NCI-H1048 (cell line): ENCODE measurements around the gene ARL8B.
A peak's percentile ranks its signal among the peaks of the same experiment; 100 is the strongest.

Source experiments
- DNase-seq: peaks from one replicate; lab custom pipeline; 2025; lab: John Stamatoyannopoulos, UW

ARL8B gene

GRCh38 chr3:5187156-5187919, 65.2 kb downstream of the ARL8B start, which contains the start of gene EDEM1:
Gene EDEM1, plus strand, starts transcription at chr3:5187707. Its CDS starts 99 bp downstream, at chr3:5187806.
- DNase-seq: peak; percentile 86

- no peak for DNase-seq
Observed at GRCh38 chr3:5187920-5188418, 65.9 kb downstream of the ARL8B start.

DNA sequence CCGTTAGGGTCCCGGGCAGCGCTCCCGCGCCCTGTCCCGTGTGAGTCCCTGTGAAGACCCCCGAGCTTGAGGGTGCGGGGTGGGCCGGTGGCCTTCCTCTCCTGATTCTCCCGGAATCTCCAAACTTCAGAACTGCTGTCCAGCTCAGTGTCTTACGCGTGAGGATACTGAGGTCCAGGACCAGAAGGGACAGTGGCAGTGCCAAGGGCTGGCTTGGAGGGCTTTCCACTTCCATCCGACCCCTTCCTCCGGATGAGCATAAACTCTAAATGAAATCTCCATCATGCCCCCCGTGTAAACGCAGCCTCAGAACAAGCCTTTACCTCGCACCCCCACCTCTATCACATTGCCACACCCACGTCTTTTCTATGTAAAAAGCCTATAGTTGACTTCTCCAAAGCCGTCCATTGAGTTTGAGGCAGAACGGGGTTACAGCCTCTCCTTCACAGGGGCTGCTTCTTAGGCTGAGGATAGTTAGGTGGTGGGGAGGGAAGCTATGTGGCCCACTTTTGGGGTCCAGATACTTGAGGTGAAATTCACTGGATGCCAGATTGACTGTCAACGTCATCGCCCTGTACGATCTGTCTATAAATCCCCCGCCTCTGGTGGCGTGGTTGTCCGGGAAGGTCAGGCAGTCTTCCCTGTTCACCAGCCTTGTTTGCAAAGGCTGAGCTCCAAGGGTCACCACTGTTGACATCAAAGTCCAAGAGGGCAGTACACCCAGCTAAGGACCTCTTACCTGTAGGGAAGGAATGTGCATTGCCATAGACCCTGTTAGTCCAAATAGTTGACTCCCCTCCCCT, 66.5 kb downstream of the ARL8B start:
- DNase-seq: no peak

DNA sequence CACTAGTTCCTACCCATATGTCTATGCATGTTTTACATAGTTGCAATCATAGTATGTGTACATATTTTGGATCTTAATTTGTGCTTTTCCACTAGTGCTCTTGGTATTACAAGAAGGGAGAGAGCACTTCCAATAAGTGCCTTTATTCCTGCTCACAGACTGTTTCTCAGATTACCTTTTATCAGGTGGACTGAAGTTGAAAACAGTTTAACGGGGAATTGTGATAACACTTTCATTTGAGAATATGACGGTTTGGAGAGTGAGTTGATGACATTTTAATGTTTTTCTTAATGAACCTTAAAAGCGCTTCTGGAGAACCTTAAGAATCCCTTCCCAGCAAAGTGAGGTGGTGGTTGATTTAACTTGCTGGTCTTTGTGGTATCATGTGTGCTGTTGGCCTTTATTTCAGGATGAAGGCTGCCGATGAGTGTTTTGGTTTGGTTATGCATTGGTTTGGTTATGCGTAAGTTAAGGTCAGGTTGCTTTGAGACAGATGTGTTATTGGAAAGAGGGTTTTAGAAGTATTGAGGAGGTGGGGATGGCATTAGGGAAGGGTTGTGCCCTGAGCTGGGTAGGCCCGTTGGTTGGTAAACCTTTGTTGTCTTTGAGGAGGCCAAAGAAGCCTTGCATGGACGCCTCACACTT, 68.2 kb downstream of the ARL8B start:
- no peak for DNase-seq

GRCh38 chr3:5191555-5192304, 69.6 kb downstream of the ARL8B start:
- no peak for DNase-seq

DNA sequence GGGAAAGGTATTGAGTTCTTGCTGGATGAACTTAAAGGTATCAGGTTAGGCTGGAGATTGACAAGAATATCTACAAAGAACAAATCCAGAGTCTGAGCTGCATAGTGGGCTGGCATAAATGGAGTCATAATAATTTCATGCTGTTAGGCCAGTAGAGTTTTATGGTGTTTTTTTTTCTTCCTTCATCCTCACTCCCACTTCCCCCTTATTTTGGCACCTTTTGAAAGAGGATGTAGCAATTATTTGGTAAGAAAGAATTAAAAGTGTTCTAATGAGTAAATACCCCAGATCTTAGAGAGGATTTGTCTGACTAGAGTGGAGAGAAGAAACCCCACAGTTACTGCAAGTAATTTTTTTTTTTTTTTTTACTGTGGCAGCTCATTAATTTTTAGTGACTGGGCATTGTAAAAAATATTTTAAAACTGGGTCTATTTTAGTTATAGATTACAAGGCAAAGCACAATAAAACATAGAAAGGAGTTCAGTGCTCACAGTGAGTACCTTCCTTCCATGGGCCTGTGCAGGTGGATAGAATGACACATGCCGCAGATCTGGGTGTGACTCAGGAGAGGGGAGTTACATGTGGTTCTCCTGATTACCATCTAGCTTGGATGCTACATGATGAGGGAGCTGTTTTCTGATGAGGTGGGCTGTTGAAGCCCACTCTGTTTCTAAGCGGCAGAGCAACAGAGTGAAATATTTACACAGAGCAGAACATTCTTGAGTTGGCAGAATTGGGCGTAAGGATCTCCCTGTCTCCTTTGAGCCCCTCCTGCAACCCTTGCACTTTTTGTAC, 70.7 kb downstream of the ARL8B start:
- no peak for DNase-seq

GRCh38 chr3:5194341-5194740, 72.2 kb downstream of the ARL8B start:
- DNase-seq: no peak

- no peak for DNase-seq
Observed at GRCh38 chr3:5194801-5195509, 72.9 kb downstream of the ARL8B start.

GRCh38 chr3:5195605-5196004, 73.5 kb downstream of the ARL8B start:
- DNase-seq: no peak

- DNase-seq: no peak
Observed at GRCh38 chr3:5197022-5197421, 74.9 kb downstream of the ARL8B start.

DNA sequence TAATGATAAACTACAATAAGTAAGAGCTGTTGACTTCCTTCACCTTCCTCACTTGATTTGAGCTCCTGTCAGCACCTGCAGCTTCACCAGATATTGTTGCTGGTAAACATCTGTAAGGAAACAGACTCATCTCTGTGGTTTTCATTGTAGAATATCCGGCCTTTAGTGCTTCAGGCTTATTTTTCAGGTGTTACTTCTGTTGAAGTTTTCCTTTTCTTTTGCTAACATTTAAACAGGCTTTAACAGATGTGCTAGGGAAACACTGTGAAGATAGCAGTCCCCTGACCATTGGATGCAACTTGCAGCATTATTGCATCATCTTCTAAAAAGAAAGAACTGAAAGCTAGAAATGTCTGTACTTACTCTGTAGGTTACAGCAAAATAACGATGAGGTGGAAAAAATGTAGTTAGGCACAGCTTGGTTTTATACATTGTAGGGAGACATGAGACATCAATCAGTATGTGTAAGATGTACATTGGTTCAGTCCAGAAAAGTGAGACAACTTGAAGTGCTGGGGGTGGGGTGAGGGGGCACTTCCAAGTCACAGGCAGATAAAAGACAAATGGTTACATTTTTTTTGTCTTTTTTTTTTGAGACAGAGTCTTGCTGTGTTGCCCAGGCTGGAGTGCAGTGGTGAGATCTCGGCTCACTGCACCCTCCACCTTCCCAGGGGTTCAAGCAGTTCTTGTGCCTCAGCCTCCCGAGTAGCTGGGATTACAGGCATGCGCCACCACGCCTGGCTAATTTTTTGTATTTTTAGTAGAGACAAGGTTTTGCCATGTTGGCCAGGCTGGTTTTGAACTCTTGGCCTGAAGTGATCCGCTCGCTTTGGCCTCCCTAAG, 75.6 kb downstream of the ARL8B start:
- DNase-seq: no peak

DNA sequence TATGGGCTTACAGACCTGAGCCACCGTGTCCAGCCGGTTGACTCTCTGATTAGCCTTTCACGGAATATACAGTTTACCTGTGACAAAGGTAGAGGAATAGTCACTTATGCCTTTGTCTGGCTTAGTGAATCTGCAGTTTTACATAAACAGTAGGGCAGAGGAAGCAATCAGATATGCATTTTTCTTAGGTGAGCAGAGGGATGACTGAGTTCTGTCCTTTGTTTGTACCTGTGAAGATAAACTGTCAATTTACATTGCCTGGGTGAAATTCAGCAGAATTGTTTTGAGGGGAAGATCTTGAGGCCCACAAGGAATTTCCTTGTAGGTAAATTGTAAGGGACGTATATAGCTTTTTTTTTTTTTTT, 76.2 kb downstream of the ARL8B start:
- no peak for DNase-seq

DNA sequence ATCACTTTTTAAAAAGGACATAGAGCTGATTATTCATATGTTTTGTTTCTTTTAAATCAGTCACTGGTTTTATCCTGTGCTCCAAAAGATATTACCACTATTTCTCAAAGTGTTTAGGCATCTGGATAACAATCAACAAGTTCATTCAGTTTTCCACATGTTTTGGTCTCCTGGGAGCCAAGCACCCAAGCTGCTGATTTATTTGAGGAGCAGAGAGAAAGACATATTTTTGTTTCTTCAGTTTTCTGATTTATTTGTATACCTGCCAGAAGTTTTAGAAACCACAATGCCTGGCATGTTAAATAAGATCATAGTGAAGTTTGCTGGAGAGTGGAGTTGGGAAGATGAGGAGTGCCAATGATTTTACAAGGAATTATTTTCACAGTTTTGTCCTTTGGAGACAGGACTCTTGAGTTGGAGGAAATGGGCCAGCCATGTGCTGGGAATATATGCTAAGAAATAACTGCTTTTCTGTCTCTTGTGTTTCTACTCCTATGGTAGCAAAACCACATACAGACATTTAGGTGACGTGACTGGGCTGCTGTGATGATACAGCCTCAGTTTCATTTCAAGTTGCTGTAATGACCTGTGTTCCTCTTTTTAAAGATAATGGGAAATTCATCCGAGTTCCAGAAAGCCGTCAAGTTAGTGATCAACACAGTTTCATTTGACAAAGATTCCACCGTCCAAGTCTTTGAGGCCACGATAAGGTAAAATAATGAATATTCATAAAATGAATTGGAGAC, 77.1 kb downstream of the ARL8B start:
- no peak for DNase-seq

DNA sequence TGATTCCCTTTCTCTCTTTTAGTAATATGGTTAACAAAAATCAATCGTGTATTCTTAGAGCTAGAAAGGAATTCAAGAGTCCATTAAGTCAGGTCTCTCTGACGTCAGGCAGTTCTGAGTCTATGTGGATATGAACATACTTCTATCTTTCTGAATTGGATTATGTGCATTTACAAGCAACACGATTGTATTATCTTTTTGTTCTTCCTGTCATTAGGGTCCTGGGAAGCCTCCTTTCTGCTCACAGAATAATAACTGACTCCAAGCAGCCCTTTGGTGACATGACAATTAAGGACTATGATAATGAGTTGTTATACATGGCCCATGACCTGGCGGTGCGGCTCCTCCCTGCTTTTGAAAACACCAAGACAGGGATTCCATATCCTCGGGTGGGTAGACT, 79.4 kb downstream of the ARL8B start:
- no peak for DNase-seq

GRCh38 chr3:5202222-5202621, 80.1 kb downstream of the ARL8B start:
- DNase-seq: no peak

GRCh38 chr3:5205165-5205941, 83.3 kb downstream of the ARL8B start:
- DNase-seq: no peak

GRCh38 chr3:5210926-5211325, 88.8 kb downstream of the ARL8B start:
- no peak for DNase-seq
